Astrocyte (in vitro differentiated cells and primary cell): Measurements from ENCODE around the gene ZBTB39. TPM values are rescaled to one million over a fixed set of nuclear protein-coding genes. Genes with fewer than 3 reads are reported as not detected.

Experiments
- DNase-seq: peaks from one replicate; pipeline ENCODE4 v3.0.0-alpha.2; 2010; ENCODE audit warnings: low read depth
- FAIRE-seq: peaks from 2 replicates; lab custom pipeline; 2011; peaks lifted over from hg19 to GRCh38; lab: Jason Lieb, UNC
- H2AFZ ChIP-seq: 2 replicates; pipeline ENCODE4 v1.6.0; 2012; ENCODE audit warnings: low read depth, low read length, inconsistent platforms
- H3K27ac ChIP-seq: 2 replicates; pipeline ENCODE4 v1.5.1; 2011; ENCODE audit warnings: low read depth, low read length, inconsistent platforms
- H3K27me3 ChIP-seq: 2 replicates; pipeline ENCODE4 v1.6.0; 2011; ENCODE audit warnings: low read length, inconsistent platforms; ENCODE audit not compliant: insufficient read depth
- H3K36me3 ChIP-seq: 2 replicates; pipeline ENCODE4 v1.5.1; 2011; ENCODE audit warnings: low read length, inconsistent platforms; ENCODE audit not compliant: insufficient read depth
- H3K4me1 ChIP-seq: 2 replicates; pipeline ENCODE4 v1.5.1; 2011; ENCODE audit warnings: low read length, inconsistent platforms; ENCODE audit not compliant: insufficient read depth
- H3K4me2 ChIP-seq: 2 replicates; pipeline ENCODE4 v1.6.0; 2012; ENCODE audit warnings: low read length, inconsistent platforms
- H3K4me3 ChIP-seq: 2 replicates; pipeline ENCODE4 v1.5.1; 2011; ENCODE audit warnings: low read depth, mild to moderate bottlenecking, low read length, inconsistent platforms; ENCODE audit not compliant: insufficient read depth
- H3K79me2 ChIP-seq: 2 replicates; pipeline ENCODE4 v1.6.0; 2012; ENCODE audit warnings: mild to moderate bottlenecking, low read length, inconsistent platforms; ENCODE audit not compliant: insufficient read depth
- H3K9ac ChIP-seq: 2 replicates; pipeline ENCODE4 v1.6.0; 2012; ENCODE audit warnings: mild to moderate bottlenecking, low read length, inconsistent platforms
- H3K9me3 ChIP-seq: 2 replicates; pipeline ENCODE4 v1.5.1; 2012; ENCODE audit warnings: low read depth, mild to moderate bottlenecking, low read length, inconsistent platforms; ENCODE audit not compliant: insufficient read depth
- H4K20me1 ChIP-seq: 2 replicates; pipeline ENCODE4 v1.6.0; 2012; ENCODE audit warnings: low read length, inconsistent platforms; ENCODE audit not compliant: insufficient read depth
- H3K27ac Mint-ChIP-seq: one replicate; pipeline ENCODE4 v1.8.0; 2021; ENCODE audit warnings: mild to moderate bottlenecking, mixed read lengths; ENCODE audit not compliant: unreplicated experiment
- H3K27me3 Mint-ChIP-seq: one replicate; pipeline ENCODE4 v1.8.0; 2021; ENCODE audit warnings: low read depth, mixed read lengths; ENCODE audit not compliant: unreplicated experiment
- H3K36me3 Mint-ChIP-seq: one replicate; pipeline ENCODE4 v1.8.0; 2021; ENCODE audit warnings: low read depth, mixed read lengths; ENCODE audit not compliant: unreplicated experiment
- H3K4me1 Mint-ChIP-seq: one replicate; pipeline ENCODE4 v1.8.0; 2021; ENCODE audit warnings: low read depth, mixed read lengths; ENCODE audit not compliant: unreplicated experiment
- H3K4me3 Mint-ChIP-seq: one replicate; pipeline ENCODE4 v1.8.0; 2021; ENCODE audit warnings: mild to moderate bottlenecking, moderate library complexity, mixed read lengths; ENCODE audit not compliant: unreplicated experiment
- H3K9me3 Mint-ChIP-seq: one replicate; pipeline ENCODE4 v1.8.0; 2021; ENCODE audit warnings: mild to moderate bottlenecking, mixed read lengths; ENCODE audit not compliant: unreplicated experiment
- EZH2 ChIP-seq: IDR thresholded peaks from 2 replicates; pipeline ENCODE4 v1.6.1; 2012; ENCODE audit warnings: mild to moderate bottlenecking, low read length, inconsistent platforms; ENCODE audit not compliant: insufficient read depth
- total RNA-seq: library from RNA; stranded (reverse); gene quantifications from 2 replicates; pipeline ENCODE4 v1.2.1, GENCODE V29; 2021
- TF ChIP-seq, protein P1 (sequence below): IDR thresholded peaks from 2 replicates; pipeline ENCODE4 v1.5.1; 2011; ENCODE audit warnings: low read depth, mild to moderate bottlenecking, inconsistent platforms, low read length, moderate library complexity; ENCODE audit not compliant: insufficient read depth

The ZBTB39 gene
- total RNA-seq, 1 donor from 2014 or later = 9.8 TPM

DNA sequence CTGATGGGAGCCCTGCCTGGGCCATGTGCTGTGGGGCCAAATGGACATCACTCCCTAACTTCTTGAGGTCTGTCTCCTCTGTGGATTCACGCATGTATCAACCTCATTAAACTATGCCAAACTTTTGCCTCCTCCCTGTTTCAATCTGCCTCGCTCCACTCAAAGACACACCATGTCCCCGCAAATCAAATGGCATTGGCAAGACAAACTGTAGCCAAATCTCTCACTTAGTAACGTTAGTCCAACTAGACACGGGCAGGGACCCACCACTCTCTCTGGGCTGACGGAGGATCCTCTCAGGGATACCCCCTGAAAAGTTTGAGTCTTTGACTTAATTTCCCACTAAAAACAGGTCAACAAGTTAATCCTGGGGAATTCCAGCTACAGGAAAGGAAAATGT is 8.0 kb downstream of the ZBTB39 start:
- FAIRE-seq = no peak

GRCh38 chr12:56996793-56997545 is 9.4 kb downstream of the ZBTB39 start:
- Mint-ChIP-seq H3K27me3 (peaks cover 6% of the 10 kb centered on the region), H3K9me3 (no peaks in the 10 kb centered on the region), H3K4me3 (no peak overlapping the region), H3K4me1 (peaks cover 18% of the 10 kb centered on the region), H3K27ac (no peak overlapping the region), H3K36me3 (peaks cover 15% of the 10 kb centered on the region)
- Histone ChIP-seq H3K9me3 (no peaks in the 10 kb centered on the region), H3K27ac (no peak overlapping the region), H3K79me2 (peaks cover 26% of the 10 kb centered on the region), H3K36me3 (peaks cover 9% of the 10 kb centered on the region), H4K20me1 (peaks cover 56% of the 10 kb centered on the region), H3K4me3 (no peak overlapping the region), H2AFZ (no peak overlapping the region), H3K4me2 (no peak overlapping the region), H3K4me1 (no peaks in the 10 kb centered on the region), H3K27me3 (no peaks in the 10 kb centered on the region), H3K9ac (no peak overlapping the region)
- DNase-seq (no peak), FAIRE-seq (no peak)
- TF ChIP-seq, protein P1, sequence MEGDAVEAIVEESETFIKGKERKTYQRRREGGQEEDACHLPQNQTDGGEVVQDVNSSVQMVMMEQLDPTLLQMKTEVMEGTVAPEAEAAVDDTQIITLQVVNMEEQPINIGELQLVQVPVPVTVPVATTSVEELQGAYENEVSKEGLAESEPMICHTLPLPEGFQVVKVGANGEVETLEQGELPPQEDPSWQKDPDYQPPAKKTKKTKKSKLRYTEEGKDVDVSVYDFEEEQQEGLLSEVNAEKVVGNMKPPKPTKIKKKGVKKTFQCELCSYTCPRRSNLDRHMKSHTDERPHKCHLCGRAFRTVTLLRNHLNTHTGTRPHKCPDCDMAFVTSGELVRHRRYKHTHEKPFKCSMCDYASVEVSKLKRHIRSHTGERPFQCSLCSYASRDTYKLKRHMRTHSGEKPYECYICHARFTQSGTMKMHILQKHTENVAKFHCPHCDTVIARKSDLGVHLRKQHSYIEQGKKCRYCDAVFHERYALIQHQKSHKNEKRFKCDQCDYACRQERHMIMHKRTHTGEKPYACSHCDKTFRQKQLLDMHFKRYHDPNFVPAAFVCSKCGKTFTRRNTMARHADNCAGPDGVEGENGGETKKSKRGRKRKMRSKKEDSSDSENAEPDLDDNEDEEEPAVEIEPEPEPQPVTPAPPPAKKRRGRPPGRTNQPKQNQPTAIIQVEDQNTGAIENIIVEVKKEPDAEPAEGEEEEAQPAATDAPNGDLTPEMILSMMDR = no peak
- no peak for TF ChIP-seq EZH2

More for the DNA sequence above, 8.0 kb downstream of the ZBTB39 start:
- Histone ChIP-seq H3K36me3 (peaks cover 20% of the 10 kb centered on the region), H3K9me3 (no peaks in the 10 kb centered on the region), H3K9ac (no peak overlapping the region), H3K27me3 (no peaks in the 10 kb centered on the region), H3K27ac (no peak overlapping the region), H3K4me3 (no peak overlapping the region), H3K79me2 (peaks cover 39% of the 10 kb centered on the region), H4K20me1 (peaks cover 69% of the 10 kb centered on the region), H3K4me1 (no peaks in the 10 kb centered on the region), H3K4me2 (no peak overlapping the region), H2AFZ (no peak overlapping the region)
- peaks cover 18% of the 10 kb centered on the region for H3K4me1 Mint-ChIP-seq
- no peak overlapping the region for H3K4me3 Mint-ChIP-seq
- H3K9me3 Mint-ChIP-seq = no peaks in the 10 kb centered on the region
- H3K36me3 Mint-ChIP-seq = peaks cover 22% of the 10 kb centered on the region
- TF ChIP-seq EZH2 = no peak
- TF ChIP-seq, protein P1 = no peak
- no peak overlapping the region for H3K27ac Mint-ChIP-seq
- DNase-seq = no peak
- peaks cover 6% of the 10 kb centered on the region for H3K27me3 Mint-ChIP-seq

- FAIRE-seq = no peak
- Mint-ChIP-seq H3K4me3 (no peak overlapping the region), H3K27me3 (peaks cover 6% of the 10 kb centered on the region), H3K36me3 (peaks cover 10% of the 10 kb centered on the region), H3K27ac (no peak overlapping the region), H3K9me3 (no peaks in the 10 kb centered on the region), H3K4me1 (peaks cover 18% of the 10 kb centered on the region)
- peaks cover 17% of the 10 kb centered on the region for H3K79me2 ChIP-seq
- H3K9me3 ChIP-seq = no peaks in the 10 kb centered on the region
- no peak overlapping the region for H3K4me3 ChIP-seq
- no peaks in the 10 kb centered on the region for H3K27me3 ChIP-seq
- H3K36me3 ChIP-seq = peaks cover 4% of the 10 kb centered on the region
- no peak overlapping the region for H3K27ac ChIP-seq
- no peaks in the 10 kb centered on the region for H3K4me1 ChIP-seq
- no peak overlapping the region for H2AFZ ChIP-seq
- no peak overlapping the region for H3K9ac ChIP-seq
- no peak for DNase-seq
- no peak overlapping the region for H3K4me2 ChIP-seq
- peaks cover 47% of the 10 kb centered on the region for H4K20me1 ChIP-seq
- TF ChIP-seq, protein P1 = no peak
- no peak for TF ChIP-seq EZH2
Measured at GRCh38 chr12:56995930-56996496, 10.3 kb downstream of the ZBTB39 start.
